SU-DHL-6 (cell line): Measurements from ENCODE around the gene CRIP2.

ENCODE experiments used
- EZH2phosphoT487 ChIP-seq: fragments of 200-600 bp; sonication (generic), shearing (Covaris generic); conservative IDR thresholded peaks from 2 replicates; pipeline ENCODE4 v1.6.1; 2018; ENCODE audit warnings: mild to moderate bottlenecking, antibody characterized with exemption, low read length, moderate library complexity, mixed read lengths
- TF ChIP-seq, protein P1 (sequence below): fragments of 200-600 bp; sonication (generic); IDR thresholded peaks from one replicate; pipeline ENCODE4 v1.5.1; 2017; ENCODE audit warnings: antibody characterized with exemption, mild to moderate bottlenecking, low read length, moderate library complexity; ENCODE audit not compliant: insufficient read depth, poor library complexity, severe bottlenecking

DNA sequence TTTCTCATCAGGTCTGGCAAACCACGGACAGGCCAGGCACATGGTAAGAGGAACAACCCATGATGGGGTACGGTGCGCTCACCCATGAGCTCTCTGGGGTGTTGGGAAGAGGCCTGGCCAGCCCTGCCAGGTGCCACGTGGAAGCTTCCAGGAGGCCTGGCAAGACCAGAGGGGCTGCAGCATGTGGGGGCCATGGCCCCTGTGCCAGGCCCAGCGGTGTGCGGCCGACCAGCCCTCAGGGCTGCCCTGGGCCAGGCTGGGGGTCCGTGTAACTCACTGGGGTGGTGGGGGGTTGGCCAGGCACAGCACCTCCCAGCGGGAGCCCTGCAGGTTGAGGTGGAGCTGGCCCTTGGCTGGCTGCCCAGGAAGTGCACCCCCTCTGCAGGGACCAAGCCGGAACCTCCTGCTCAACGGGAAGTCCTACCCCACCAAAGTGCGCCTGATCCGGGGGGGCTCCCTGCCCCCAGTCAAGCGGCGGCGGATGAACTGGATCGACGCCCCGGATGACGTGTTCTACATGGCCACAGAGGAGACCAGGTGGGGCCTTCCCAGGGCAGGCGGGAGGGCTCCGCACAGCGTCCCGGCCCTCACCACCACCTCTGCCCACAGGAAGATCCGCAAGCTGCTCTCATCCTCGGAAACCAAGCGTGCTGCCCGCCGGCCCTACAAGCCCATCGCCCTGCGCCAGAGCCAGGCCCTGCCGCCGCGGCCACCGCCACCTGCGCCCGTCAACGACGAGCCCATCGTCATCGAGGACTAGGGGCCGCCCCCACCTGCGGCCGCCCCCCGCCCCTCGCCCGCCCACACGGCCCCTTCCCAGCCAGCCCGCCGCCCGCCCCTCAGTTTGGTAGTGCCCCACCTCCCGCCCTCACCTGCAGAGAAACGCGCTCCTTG, 4.9 kb upstream of the CRIP2 start:
- TF ChIP-seq, protein P1, sequence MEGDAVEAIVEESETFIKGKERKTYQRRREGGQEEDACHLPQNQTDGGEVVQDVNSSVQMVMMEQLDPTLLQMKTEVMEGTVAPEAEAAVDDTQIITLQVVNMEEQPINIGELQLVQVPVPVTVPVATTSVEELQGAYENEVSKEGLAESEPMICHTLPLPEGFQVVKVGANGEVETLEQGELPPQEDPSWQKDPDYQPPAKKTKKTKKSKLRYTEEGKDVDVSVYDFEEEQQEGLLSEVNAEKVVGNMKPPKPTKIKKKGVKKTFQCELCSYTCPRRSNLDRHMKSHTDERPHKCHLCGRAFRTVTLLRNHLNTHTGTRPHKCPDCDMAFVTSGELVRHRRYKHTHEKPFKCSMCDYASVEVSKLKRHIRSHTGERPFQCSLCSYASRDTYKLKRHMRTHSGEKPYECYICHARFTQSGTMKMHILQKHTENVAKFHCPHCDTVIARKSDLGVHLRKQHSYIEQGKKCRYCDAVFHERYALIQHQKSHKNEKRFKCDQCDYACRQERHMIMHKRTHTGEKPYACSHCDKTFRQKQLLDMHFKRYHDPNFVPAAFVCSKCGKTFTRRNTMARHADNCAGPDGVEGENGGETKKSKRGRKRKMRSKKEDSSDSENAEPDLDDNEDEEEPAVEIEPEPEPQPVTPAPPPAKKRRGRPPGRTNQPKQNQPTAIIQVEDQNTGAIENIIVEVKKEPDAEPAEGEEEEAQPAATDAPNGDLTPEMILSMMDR, result no peak
- no peak for TF ChIP-seq EZH2phosphoT487
